HEK293 (cell line): ENCODE data around the gene TP53I3.
A peak's percentile ranks its signal among the peaks of the same experiment; 100 is the strongest.

Experiments used
- CTCF ChIA-PET: fragments of 350-600 bp; formaldehyde crosslinking; extraction: SDS; loops from one replicate; lab custom pipeline; 2021; ENCODE audit warnings: antibody characterized with exemption; lab: Yijun Ruan, JAX
- POLR2A ChIA-PET: fragments of 300-600 bp; formaldehyde crosslinking; extraction: SDS; loops from one replicate; lab custom pipeline; 2020; ENCODE audit warnings: antibody characterized with exemption, inconsistent platforms; lab: Yijun Ruan, JAX
- H3K27ac ChIP-seq: fragments of 200-500 bp; sonication (Bioruptor generic); 2 replicates; pipeline ENCODE4 v1.5.1; 2014; ENCODE audit warnings: low read depth, low read length, control low read depth, inconsistent platforms; ENCODE audit errors: extremely low read depth
- H3K36me3 ChIP-seq, 2 experiments: fragments of 200-500 bp in 1 of 2; sonication (Bioruptor generic) in 1 of 2; 1 replicate in 1 of 2; 2 replicates in 1 of 2; pipeline ENCODE4 v1.5.1; 2014 to 2017; ENCODE audit warnings: inconsistent platforms in 2 of 2, low read length in 2 of 2; ENCODE audit not compliant: control insufficient read depth in 2 of 2, insufficient read depth in 1 of 2
- H3K4me1 ChIP-seq: fragments of 200-500 bp; sonication (Bioruptor generic); 2 replicates; pipeline ENCODE4 v1.5.1; 2014; ENCODE audit warnings: mild to moderate bottlenecking, low read length, inconsistent platforms; ENCODE audit not compliant: control insufficient read depth, insufficient read depth
- H3K4me3 ChIP-seq: 2 replicates; pipeline ENCODE4 v1.5.1; 2011; ENCODE audit warnings: low read depth, mild to moderate bottlenecking, control low read depth, low read length, moderate library complexity
- H3K9me3 ChIP-seq: fragments of 200-500 bp; sonication (Bioruptor generic); 2 replicates; pipeline ENCODE4 v1.5.1; 2014; ENCODE audit warnings: low read depth, low read length, inconsistent platforms; ENCODE audit not compliant: control insufficient read depth, insufficient read depth
- GLIS1 ChIP-seq: fragments of 450-650 bp; formaldehyde crosslinking; IDR thresholded peaks from 2 replicates; pipeline ENCODE4 v1.5.1; 2016; ENCODE audit warnings: missing biosample characterization, missing genetic modification characterization
- TRIM28 ChIP-seq: IDR thresholded peaks from 2 replicates; pipeline ENCODE4 v1.6.1; 2011; ENCODE audit warnings: low read length, control low read depth, borderline replicate concordance
- ZBTB17 ChIP-seq: fragments of 450-650 bp; formaldehyde crosslinking; IDR thresholded peaks from 2 replicates; pipeline ENCODE4 v1.5.1; 2016; ENCODE audit warnings: missing biosample characterization, missing genetic modification characterization
- ZBTB7A ChIP-seq: fragments of 450-650 bp; formaldehyde crosslinking; IDR thresholded peaks from 2 replicates; pipeline ENCODE4 v1.5.1; 2016; ENCODE audit warnings: low read depth, missing biosample characterization, missing genetic modification characterization
- ZEB2 ChIP-seq: fragments of 450-650 bp; formaldehyde crosslinking; IDR thresholded peaks from 2 replicates; pipeline ENCODE4 v1.5.1; 2016; ENCODE audit warnings: missing biosample characterization, missing genetic modification characterization
- ZFP37 ChIP-seq: fragments of 450-650 bp; formaldehyde crosslinking; IDR thresholded peaks from 2 replicates; pipeline ENCODE4 v1.5.1; 2016; ENCODE audit warnings: missing biosample characterization, missing genetic modification characterization
- ZIC2 ChIP-seq: fragments of 450-650 bp; formaldehyde crosslinking; IDR thresholded peaks from 2 replicates; pipeline ENCODE4 v1.5.1; 2016; ENCODE audit warnings: missing biosample characterization, missing genetic modification characterization
- ZNF114 ChIP-seq: fragments of 450-650 bp; formaldehyde crosslinking; IDR thresholded peaks from 2 replicates; pipeline ENCODE4 v1.5.0; 2017; ENCODE audit warnings: missing biosample characterization, missing genetic modification characterization
- ZNF169 ChIP-seq: fragments of 450-650 bp; formaldehyde crosslinking; IDR thresholded peaks from 2 replicates; pipeline ENCODE4 v1.5.1; 2016; ENCODE audit warnings: missing biosample characterization, missing genetic modification characterization
- ZNF266 ChIP-seq: fragments of 450-650 bp; formaldehyde crosslinking; IDR thresholded peaks from 2 replicates; pipeline ENCODE4 v1.5.1; 2016; ENCODE audit warnings: missing biosample characterization, missing genetic modification characterization, low read depth
- ZNF335 ChIP-seq: fragments of 450-650 bp; formaldehyde crosslinking; conservative IDR thresholded peaks from 2 replicates; pipeline ENCODE4 v1.5.1; 2016; ENCODE audit warnings: missing biosample characterization, missing genetic modification characterization
- ZNF391 ChIP-seq: fragments of 450-650 bp; formaldehyde crosslinking; IDR thresholded peaks from 2 replicates; pipeline ENCODE4 v1.5.1; 2016; ENCODE audit warnings: low read depth, missing biosample characterization, missing genetic modification characterization, borderline replicate concordance
- ZNF555 ChIP-seq: fragments of 450-650 bp; formaldehyde crosslinking; conservative IDR thresholded peaks from 2 replicates; pipeline ENCODE4 v1.5.1; 2017; ENCODE audit warnings: missing biosample characterization, mild to moderate bottlenecking, missing genetic modification characterization, inconsistent platforms
- ZNF747 ChIP-seq: fragments of 450-650 bp; formaldehyde crosslinking; IDR thresholded peaks from 2 replicates; pipeline ENCODE4 v1.5.1; 2016; ENCODE audit warnings: missing biosample characterization, missing genetic modification characterization
- TF ChIP-seq, protein P1 (sequence below): fragments of 450-650 bp; formaldehyde crosslinking; IDR thresholded peaks from 2 replicates; pipeline ENCODE4 v1.5.1; 2016; ENCODE audit warnings: missing biosample characterization, missing genetic modification characterization

Gene TP53I3

DNA sequence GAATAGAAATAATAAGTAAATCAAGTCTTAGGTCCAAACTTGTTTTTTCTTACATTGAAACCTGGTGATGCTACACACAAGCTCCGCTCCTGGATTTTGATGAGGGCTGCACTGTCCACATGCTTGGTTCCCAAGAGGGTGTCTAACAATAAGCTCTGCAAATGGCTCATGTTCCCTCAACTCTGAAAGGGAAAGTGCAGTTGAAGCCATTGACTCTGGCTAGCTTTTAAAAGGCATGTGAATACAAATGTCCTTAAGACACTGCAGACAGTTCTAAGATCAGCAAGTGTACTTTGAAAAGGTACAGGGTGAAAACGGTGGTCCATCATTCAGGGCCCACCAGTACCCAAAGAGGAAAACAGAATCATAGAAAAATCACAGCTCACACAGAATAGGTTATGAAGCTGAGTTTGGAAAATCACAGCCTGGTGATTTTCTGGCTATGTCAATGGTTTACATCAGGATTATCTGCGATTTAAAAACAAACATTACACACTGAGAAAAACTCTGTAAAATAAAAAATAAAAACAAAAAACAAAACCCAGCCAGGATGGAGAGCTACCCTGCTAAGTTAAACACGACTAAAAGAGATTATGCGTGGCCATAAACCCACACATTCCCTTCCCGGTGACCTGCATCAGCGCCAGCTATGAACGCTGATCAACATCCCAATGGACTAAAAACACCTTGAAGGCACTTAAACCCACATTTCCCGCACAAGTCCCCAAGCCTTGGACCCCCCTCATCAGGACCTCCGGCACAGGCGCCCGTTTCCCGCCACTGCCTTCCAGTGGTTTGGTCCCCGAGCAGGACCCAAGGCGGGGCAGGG lies 37.9 kb upstream of the TP53I3 start:
- ChIA-PET POLR2A (interaction anchor here (0.7 to 1.9 kb wide), 6 partner anchors 39 to 771 kb away, joined by 3 to 6 read pairs (median 4); partner anchors contain the start of genes ATAD2B, CENPO, PTRHD1 and TP53I3), CTCF (interaction anchor here (0.8 to 1.4 kb wide), 3 partner anchors 10 to 887 kb away, joined by 3 to 8 read pairs (median 3); partner anchors contain the start of gene TP53I3)
- Histone ChIP-seq H3K27ac (peak overlapping the region; percentile 79; the same call in 1 of the 2 replicates), H3K36me3 (no peaks in the 10 kb centered on the region), H3K9me3 (no peaks in the 10 kb centered on the region), H3K4me3 (peak overlapping the region; percentile 72), H3K4me1 (peaks cover 3% of the 10 kb centered on the region)
- TF ChIP-seq ZBTB17 (tag by site-specific recombination) (peak; percentile 39; the same call in 1 of the 2 replicates), ZNF335 (tag by site-specific recombination) (peak; percentile 92), ZNF266 (tag by site-specific recombination) (no peak), ZBTB7A (0 out of 2 replicates have a peak, but pooled peaks have one; percentile 27), ZNF391 (tag by site-specific recombination) (0 out of 2 replicates have a peak, but pooled peaks have one; percentile 47)
- TF ChIP-seq, protein P1, sequence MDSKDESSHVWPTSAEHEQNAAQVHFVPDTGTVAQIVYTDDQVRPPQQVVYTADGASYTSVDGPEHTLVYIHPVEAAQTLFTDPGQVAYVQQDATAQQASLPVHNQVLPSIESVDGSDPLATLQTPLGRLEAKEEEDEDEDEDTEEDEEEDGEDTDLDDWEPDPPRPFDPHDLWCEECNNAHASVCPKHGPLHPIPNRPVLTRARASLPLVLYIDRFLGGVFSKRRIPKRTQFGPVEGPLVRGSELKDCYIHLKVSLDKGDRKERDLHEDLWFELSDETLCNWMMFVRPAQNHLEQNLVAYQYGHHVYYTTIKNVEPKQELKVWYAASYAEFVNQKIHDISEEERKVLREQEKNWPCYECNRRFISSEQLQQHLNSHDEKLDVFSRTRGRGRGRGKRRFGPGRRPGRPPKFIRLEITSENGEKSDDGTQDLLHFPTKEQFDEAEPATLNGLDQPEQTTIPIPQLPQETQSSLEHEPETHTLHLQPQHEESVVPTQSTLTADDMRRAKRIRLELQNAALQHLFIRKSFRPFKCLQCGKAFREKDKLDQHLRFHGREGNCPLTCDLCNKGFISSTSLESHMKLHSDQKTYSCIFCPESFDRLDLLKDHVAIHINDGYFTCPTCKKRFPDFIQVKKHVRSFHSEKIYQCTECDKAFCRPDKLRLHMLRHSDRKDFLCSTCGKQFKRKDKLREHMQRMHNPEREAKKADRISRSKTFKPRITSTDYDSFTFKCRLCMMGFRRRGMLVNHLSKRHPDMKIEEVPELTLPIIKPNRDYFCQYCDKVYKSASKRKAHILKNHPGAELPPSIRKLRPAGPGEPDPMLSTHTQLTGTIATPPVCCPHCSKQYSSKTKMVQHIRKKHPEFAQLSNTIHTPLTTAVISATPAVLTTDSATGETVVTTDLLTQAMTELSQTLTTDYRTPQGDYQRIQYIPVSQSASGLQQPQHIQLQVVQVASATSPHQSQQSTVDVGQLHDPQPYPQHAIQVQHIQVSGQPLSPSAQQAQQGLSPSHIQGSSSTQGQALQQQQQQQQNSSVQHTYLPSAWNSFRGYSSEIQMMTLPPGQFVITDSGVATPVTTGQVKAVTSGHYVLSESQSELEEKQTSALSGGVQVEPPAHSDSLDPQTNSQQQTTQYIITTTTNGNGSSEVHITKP (tag by site-specific recombination) = peak; percentile 96

DNA sequence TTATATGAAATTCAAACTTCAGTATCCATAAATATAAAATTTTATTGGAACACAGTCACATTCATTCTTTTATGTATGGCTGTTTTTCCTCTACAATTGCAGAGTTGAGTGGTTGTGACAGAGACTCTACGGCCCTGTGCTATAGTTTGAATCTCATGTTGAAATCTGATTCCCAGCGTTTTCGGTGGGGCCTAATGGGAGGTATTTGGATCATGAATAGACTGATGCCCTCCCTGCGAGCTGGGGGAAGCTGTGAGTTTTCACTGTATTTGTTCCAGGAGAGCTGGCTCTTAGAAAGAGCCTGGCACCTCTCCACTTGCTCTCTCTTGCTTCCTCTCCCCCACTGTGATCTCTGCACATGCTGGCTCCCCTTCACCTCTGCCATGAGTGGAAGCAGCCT lies 36.8 kb upstream of the TP53I3 start:
- no peak overlapping the region for H3K4me3 ChIP-seq
- POLR2A ChIA-PET = interaction anchor here (1.2 to 1.9 kb wide), 2 partner anchors 37 to 194 kb away, joined by 6 read pairs; partner anchors contain the start of genes ATAD2B and TP53I3
- no peak overlapping the region for H3K27ac ChIP-seq
- CTCF ChIA-PET = interaction anchor here (0.6 to 1.4 kb wide), 2 partner anchors 37 to 195 kb away, joined by 3 to 8 read pairs; partner anchors contain the start of genes ATAD2B and TP53I3
- H3K36me3 ChIP-seq = no peaks in the 10 kb centered on the region
- no peaks in the 10 kb centered on the region for H3K9me3 ChIP-seq
- H3K4me1 ChIP-seq = peaks cover 3% of the 10 kb centered on the region
- TF ChIP-seq ZNF555 (tag by site-specific recombination) (no peak), GLIS1 (tag by site-specific recombination) (peak; percentile 38; the same call in 1 of the 2 replicates), ZFP37 (tag by site-specific recombination) (no peak)

DNA sequence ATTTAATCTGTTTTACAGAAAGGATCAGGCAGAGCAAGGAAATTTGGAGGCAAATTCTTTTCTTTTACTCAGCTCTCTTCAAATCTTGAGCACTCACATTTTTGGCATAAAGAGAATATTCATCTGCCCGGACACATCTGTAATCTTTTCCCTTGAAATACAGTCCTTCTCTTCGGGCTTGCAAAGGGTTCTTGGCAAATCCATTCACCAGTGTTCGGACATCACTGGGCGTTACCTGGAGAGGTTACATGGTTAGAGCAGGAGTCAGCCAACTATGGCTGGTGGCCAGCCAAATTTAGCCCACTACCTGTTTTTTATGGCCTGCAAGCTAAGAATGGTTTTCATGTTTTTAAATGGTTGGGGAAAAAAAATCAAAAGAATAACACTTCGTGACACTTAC lies 36.4 kb upstream of the TP53I3 start:
- CTCF ChIA-PET = interaction anchor here (0.6 kb wide), 1 partner anchor 194 kb away, joined by 3 read pairs; the partner anchor contains the start of gene ATAD2B
- no peak overlapping the region for H3K4me3 ChIP-seq
- peaks cover 3% of the 10 kb centered on the region for H3K4me1 ChIP-seq
- H3K9me3 ChIP-seq = no peaks in the 10 kb centered on the region
- TF ChIP-seq ZNF169 (tag by site-specific recombination) (no peak), ZIC2 (tag by site-specific recombination) (no peak), ZNF747 (tag by site-specific recombination) (no peak), ZNF114 (tag by site-specific recombination) (no peak), TRIM28 (no peak), ZEB2 (tag by site-specific recombination) (no peak)
- H3K36me3 ChIP-seq = no peaks in the 10 kb centered on the region
- no peak overlapping the region for H3K27ac ChIP-seq
- POLR2A ChIA-PET = no interaction called here
